Thymus (tissue), 11 donors: Measurements from ENCODE around the gene FOXJ3. TPM values are rescaled to one million over a fixed set of nuclear protein-coding genes. Genes with fewer than 3 reads are reported as not detected.

ENCODE experiments used
- DNase-seq, 9 donors: peaks; one replicate each; pipeline ENCODE4 v3.0.0-alpha.2; 2013; ENCODE audit warnings: low spot score in 9 of 9, low read depth in 6 of 9, missing footprints in 1 of 9
- H3K27ac ChIP-seq, 2 donors: one replicate each; pipeline ENCODE4 v1.5.1; 2013; ENCODE audit warnings: control low read depth in 1 of 2, low read depth in 1 of 2, low read length in 1 of 2, mild to moderate bottlenecking in 1 of 2, moderate library complexity in 1 of 2
- H3K27me3 ChIP-seq, 2 donors: one replicate each; pipeline ENCODE4 v1.5.1; 2013; ENCODE audit warnings: low read length in 1 of 2; ENCODE audit not compliant: control insufficient read depth in 2 of 2, insufficient read depth in 1 of 2
- H3K36me3 ChIP-seq, 2 donors: one replicate each; pipeline ENCODE4 v1.5.1; 2013; ENCODE audit warnings: low read length in 1 of 2, mild to moderate bottlenecking in 1 of 2, moderate library complexity in 1 of 2; ENCODE audit not compliant: control insufficient read depth in 2 of 2, insufficient read depth in 2 of 2
- H3K4me1 ChIP-seq, 2 donors: one replicate each; pipeline ENCODE4 v1.5.1; 2013; ENCODE audit warnings: low read length in 2 of 2; ENCODE audit not compliant: control insufficient read depth in 2 of 2, insufficient read depth in 2 of 2
- H3K4me3 ChIP-seq, 2 donors: one replicate each; pipeline ENCODE4 v1.5.1; 2013; ENCODE audit warnings: low read length in 2 of 2, control low read depth in 1 of 2, mild to moderate bottlenecking in 1 of 2
- H3K9me3 ChIP-seq, 2 donors: one replicate each; pipeline ENCODE4 v1.5.1; 2013; ENCODE audit warnings: low read length in 1 of 2, mild to moderate bottlenecking in 1 of 2; ENCODE audit not compliant: control insufficient read depth in 2 of 2, insufficient read depth in 1 of 2
- WGBS: extraction: QIAGEN DNeasy Blood & Tissue Kit; methylation state at CpG from one replicate; pipeline ENCODE4 v1.1.7; 2013; 5-methylcytosine and 5-hydroxymethylcytosine counted together
- polyA plus RNA-seq: library from polyadenylated mRNA; stranded (reverse); fragments of 200-250 nt; gene quantifications from one replicate; pipeline ENCODE4 v1.2.3, GENCODE V29; 2013
- total RNA-seq: library from RNA; stranded (reverse); fragments of 120-200 nt; gene quantifications from one replicate; pipeline ENCODE4 v1.2.4, GENCODE V29; 2013
- donor health status: healthy.

Gene FOXJ3
- total and polyA plus RNA-seq, 2 donors, result 19.7 to 20.8 TPM

DNA sequence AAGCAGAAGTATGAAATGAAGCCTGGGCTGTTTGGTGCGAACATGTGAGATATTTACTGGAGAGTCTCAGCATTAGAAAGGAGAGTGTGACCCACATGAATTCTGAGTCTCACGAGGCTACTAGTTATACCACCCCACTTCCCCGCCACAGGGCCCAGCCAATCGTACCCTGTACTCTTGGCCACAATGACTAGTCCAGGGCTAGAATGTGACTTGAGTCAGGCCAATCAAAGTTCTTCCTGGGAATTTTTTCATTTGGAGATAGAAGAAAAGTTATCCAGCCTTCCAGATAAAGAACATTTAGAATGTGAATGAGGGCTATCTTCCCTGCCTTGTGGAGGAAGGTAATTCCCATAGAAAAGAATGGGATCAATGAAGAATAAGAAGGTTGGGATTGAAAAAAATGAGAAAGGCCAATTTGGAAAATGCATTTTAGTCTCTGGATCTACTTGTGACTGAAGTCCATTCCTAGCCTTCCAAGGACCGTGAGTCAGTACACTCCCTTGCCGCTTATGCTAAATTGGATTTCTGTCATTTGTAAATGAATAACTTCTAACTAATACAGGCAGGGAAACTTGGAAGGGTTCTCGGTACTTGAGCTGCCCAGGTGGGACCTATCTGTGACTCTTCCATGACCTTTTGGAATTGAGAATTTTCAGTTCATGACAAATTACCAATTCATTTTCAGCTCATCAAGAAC is 33.2 kb upstream of the FOXJ3 start:
- H3K36me3 ChIP-seq, result no peaks in the 10 kb centered on the region
- DNase-seq, result no peak
- H3K4me3 ChIP-seq, result no peak overlapping the region
- WGBS, result 96% methylated on average over 7 of the region's 7 CpGs
- H3K27ac ChIP-seq, result no peak overlapping the region
- H3K9me3 ChIP-seq, result no peaks in the 10 kb centered on the region
- peaks cover 0 to 2% of the 10 kb centered on the region in 2 donors for H3K27me3 ChIP-seq
- H3K4me1 ChIP-seq, result no peaks in the 10 kb centered on the region

DNA sequence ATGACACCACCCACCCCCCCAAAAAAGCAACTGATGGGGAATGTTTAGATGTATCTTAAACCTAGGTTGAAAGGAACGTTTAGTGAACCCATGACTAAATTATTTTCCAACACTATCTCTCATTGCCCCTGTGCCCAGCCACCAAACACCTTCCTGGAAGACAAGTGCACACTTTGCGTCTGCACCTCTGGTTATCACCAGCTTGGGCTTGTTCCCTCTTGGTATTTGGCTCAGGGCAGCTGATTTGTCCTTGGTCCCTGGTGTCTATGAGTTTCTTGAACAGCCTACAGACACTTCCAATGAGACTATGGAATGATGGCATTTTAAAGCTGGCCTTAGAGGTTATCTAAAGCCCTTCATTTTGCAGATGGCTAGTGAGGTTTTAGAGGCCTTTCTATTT is 30.1 kb upstream of the FOXJ3 start:
- Histone ChIP-seq H3K27me3 (peaks cover 0 to 2% of the 10 kb centered on the region in 2 donors), H3K9me3 (no peaks in the 10 kb centered on the region), H3K4me1 (no peaks in the 10 kb centered on the region), H3K36me3 (no peaks in the 10 kb centered on the region), H3K4me3 (no peak overlapping the region), H3K27ac (no peak overlapping the region)
- WGBS, result 96% methylated on average over 2 of the region's 2 CpGs
- DNase-seq, result no peak

DNA sequence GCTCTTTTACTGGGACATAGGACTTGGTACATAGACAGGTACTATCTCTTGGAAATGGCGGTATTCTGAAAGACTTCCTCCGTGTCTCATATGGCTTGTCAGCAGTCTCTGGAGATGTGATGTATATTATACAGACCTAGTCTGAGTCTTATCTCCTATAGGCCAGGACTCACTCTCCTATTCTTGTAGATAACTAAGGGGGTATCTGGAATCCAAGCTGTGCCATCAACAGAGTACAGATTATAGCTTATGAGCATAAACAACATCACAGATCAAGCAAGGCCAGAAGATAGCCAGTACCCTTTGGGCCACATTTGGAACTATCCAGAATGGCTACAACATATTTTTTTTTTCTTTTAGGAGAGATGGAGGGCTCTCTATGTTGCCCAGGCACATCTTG is 29.5 kb upstream of the FOXJ3 start:
- Histone ChIP-seq H3K9me3 (no peaks in the 10 kb centered on the region), H3K27ac (no peak overlapping the region), H3K36me3 (no peaks in the 10 kb centered on the region), H3K4me1 (no peaks in the 10 kb centered on the region), H3K4me3 (no peak overlapping the region), H3K27me3 (peaks cover 0 to 2% of the 10 kb centered on the region in 2 donors)
- over 99% methylated on average over 2 of the region's 2 CpGs for WGBS
- no peak for DNase-seq

DNA sequence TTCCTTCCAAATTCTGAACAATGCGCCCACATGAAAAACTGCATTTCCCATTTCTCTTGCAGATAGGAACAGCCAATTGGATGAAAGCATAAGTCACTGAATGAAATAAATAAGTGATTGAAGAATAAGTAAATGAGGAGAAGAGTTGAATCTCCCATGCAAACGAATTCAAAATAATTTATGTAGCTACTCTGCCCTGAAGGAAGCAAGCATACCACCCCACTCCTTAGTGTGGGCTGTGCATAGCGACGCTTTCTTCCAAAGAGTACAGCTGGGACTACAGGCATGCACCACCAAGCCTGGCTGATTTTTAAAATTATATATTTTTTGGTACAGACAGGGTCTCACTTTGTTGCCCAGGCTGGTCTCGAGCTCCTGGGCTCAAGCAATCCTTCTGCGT is 29.1 kb upstream of the FOXJ3 start:
- WGBS, result 93% methylated on average over 6 of the region's 6 CpGs
- Histone ChIP-seq H3K9me3 (no peaks in the 10 kb centered on the region), H3K4me3 (no peak overlapping the region), H3K4me1 (no peaks in the 10 kb centered on the region), H3K27ac (no peak overlapping the region), H3K36me3 (no peaks in the 10 kb centered on the region), H3K27me3 (peaks cover 0 to 2% of the 10 kb centered on the region in 2 donors)
- no peak for DNase-seq

DNA sequence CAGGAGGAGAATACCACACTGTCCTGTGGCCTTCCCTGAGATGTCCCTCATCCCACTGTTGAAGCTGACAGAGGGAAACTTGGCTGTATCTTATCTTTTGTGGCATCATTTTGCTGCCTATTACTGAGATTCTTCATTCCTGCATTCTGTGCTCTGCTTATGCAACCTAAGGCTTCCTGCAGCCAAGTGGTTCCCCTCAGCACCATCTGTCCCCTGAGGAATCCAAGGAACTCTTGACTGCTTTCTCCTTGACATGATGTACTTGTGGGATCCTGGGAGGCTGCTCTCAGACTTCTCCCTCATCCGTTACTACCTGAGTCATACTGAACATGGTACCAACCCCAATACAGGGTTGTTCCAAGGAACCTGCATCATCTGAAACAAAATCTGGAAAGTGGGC is 24.4 kb upstream of the FOXJ3 start:
- no peaks in the 10 kb centered on the region for H3K9me3 ChIP-seq
- H3K4me3 ChIP-seq, result no peak overlapping the region
- H3K27me3 ChIP-seq, result no peaks in the 10 kb centered on the region
- no peak for DNase-seq
- H3K4me1 ChIP-seq, result no peaks in the 10 kb centered on the region
- no peak overlapping the region for H3K27ac ChIP-seq
- no peaks in the 10 kb centered on the region for H3K36me3 ChIP-seq
- WGBS, result 97% methylated on average over 1 of the region's 1 CpG

DNA sequence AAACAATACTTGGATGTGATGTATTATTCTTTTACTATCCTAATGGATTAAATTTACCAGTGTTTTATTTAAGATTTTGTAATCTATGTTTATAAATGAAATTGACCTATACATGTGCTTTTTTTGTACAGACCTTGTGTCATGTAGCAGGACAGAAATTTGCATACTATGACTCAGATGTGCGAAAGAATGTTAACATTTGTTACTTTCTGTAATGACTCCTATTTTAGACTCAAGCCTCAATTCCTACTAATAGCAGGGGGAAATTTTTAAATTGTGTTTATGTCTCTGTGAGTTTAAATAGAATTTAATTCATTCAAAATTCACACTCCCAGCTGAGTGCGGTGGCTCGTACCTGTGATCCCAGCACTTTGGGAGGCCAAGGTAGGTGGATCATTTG is 23.8 kb upstream of the FOXJ3 start:
- H3K36me3 ChIP-seq, result no peaks in the 10 kb centered on the region
- H3K4me3 ChIP-seq, result no peak overlapping the region
- no peaks in the 10 kb centered on the region for H3K27me3 ChIP-seq
- 96% methylated on average over 3 of the region's 3 CpGs for WGBS
- H3K27ac ChIP-seq, result no peak overlapping the region
- no peaks in the 10 kb centered on the region for H3K4me1 ChIP-seq
- no peak for DNase-seq
- no peaks in the 10 kb centered on the region for H3K9me3 ChIP-seq

DNA sequence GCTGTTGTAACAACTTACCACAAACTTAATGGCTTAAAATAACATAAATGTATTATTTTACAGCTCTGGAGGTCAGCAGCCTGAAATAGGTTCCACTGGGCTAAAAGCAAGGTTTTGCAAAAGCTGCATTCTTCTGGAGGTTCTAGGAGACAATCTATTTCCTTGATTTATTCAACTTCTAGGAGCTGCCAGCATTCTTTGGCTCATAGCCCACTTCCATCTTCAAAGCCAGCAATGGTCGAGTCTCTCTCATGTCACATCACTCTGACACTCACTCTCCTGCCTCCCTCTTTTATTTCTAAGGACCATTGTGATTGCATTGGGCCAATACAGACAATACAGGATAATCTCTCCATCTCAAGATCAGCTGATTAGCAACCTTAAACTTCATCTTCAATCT is 15.1 kb upstream of the FOXJ3 start:
- no peaks in the 10 kb centered on the region for H3K4me1 ChIP-seq
- H3K4me3 ChIP-seq, result no peak overlapping the region
- 62% methylated on average over 1 of the region's 1 CpG for WGBS
- H3K27me3 ChIP-seq, result peaks cover 2 to 11% of the 10 kb centered on the region in 2 donors
- H3K9me3 ChIP-seq, result no peaks in the 10 kb centered on the region
- no peaks in the 10 kb centered on the region for H3K36me3 ChIP-seq
- no peak overlapping the region for H3K27ac ChIP-seq
- DNase-seq, result no peak

DNA sequence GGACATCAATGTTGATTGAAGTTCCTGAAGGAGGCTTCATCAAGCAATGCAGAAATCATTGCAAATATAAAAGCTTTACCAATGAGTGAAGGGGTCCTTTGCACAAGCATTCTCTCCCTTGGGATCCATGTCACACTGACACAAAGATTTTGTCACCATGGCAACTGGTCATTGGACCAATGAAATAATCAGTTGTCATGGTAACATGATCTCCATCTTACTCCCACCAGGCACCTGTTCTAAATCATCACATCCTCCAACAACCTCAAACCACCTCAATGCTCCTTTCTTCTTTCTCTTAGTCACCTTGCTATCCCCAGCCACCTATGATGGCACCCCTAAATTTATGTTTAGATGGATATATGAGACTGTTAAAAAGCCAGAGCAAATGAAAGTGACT is 13.5 kb upstream of the FOXJ3 start:
- Histone ChIP-seq H3K36me3 (no peaks in the 10 kb centered on the region), H3K9me3 (no peaks in the 10 kb centered on the region), H3K27me3 (peaks cover 2 to 11% of the 10 kb centered on the region in 2 donors), H3K4me1 (no peaks in the 10 kb centered on the region), H3K27ac (no peak overlapping the region), H3K4me3 (no peak overlapping the region)
- DNase-seq, result no peak

DNA sequence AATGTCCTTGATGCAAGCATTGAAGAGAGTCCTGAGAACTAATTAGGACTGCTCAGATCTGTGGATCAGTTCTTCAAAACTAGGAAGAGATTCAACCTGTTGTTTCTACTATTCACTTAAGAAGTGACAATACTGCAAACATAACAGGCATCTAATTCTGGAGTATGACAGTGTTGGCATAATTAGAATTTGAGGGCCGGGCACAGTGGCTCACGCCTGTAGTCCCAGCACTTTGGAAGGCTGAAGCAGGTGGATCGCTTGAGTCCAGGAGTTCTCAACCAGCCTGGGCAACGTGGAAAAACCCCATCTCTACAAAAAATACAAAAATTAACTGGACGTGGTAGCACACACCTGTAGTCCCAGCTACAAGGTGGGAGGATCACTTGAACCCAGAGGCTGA is 8.0 kb upstream of the FOXJ3 start:
- Histone ChIP-seq H3K36me3 (no peaks in the 10 kb centered on the region), H3K4me1 (no peaks in the 10 kb centered on the region), H3K27ac (no peak overlapping the region), H3K27me3 (peaks cover 0 to 2% of the 10 kb centered on the region in 2 donors), H3K4me3 (no peak overlapping the region), H3K9me3 (no peaks in the 10 kb centered on the region)
- 95% methylated on average over 5 of the region's 5 CpGs for WGBS
- DNase-seq, result no peak
